Measurements from ENCODE around the gene EDN1. TPM values are rescaled to one million over a fixed set of nuclear protein-coding genes. Genes with fewer than 3 reads are reported as not detected.
"Not testable (repeated sequence)": the region's sequence is repeated elsewhere in the genome, so short reads cannot be mapped to it uniquely, and the experiment has no call there.

Gene EDN1
- total RNA-seq, 1 experiment from 2014 or later: 0.98 TPM

DNA sequence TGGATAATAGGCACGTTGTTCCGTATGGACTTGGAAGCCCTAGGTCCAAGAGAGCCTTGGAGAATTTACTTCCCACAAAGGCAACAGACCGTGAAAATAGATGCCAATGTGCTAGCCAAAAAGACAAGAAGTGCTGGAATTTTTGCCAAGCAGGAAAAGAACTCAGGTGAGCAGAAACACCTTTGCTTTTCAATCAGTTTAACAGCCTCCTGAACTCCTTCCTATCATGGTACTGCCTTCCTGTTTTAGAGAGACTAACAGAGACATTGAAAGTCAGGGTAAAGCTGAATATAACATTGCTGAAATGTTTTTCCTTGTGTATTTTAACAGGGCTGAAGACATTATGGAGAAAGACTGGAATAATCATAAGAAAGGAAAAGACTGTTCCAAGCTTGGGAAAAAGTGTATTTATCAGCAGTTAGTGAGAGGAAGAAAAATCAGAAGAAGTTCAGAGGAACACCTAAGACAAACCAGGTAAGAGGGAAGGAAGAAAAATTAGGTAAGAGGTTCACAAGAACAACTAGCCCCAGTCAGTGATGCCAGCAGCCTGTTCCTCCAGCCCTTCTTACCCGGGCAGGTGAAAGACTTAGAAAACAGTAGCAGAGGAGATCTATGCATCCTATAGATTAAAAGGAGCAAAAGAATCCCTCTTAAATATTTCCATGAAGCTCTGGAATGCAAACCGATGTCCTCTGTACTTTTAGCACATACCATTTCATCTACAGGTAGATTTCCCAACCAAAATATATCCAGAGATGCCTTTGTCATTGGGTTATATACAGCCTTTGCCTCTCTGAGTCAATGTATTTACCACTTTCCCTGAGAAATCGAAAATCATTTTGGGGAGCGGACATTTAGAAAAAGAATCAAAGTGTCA, 4.0 kb downstream of the EDN1 start:
- DNase-seq (ENCODE audit: low read depth): no peak

DNA sequence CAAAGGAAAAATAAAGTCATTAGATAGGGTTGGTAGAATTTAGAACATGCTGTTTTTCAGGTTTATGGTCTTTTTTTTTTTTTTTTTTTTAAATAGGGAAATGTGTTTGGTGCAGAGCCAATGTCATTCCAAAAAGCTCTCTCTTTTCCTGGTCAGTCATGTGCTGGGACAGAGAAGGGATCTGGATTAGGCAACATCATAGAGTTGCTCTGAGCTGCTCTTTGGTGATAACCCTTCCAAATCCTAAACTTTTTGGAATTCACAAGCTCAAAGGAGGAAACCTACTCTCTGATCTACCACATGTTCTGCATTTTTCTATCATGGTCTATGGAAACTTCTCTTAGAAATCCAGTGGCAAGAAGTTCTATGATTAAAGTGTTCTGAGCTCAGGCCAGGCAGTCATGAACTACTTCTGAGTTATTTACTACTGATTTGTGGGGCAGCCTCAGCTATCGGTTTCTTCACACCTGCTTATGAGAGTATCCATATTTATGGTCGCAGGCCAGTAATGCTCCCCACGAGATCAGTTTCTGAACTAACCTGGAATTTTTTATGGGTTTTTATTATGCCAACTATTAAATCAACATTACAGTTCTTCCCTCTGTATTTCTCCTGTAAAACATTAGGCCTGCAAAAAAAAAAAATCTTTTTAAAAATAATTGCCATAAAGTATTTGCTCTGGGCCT, 4.8 kb downstream of the EDN1 start:
- no peak for DNase-seq (ENCODE audit: low read depth)

DNA sequence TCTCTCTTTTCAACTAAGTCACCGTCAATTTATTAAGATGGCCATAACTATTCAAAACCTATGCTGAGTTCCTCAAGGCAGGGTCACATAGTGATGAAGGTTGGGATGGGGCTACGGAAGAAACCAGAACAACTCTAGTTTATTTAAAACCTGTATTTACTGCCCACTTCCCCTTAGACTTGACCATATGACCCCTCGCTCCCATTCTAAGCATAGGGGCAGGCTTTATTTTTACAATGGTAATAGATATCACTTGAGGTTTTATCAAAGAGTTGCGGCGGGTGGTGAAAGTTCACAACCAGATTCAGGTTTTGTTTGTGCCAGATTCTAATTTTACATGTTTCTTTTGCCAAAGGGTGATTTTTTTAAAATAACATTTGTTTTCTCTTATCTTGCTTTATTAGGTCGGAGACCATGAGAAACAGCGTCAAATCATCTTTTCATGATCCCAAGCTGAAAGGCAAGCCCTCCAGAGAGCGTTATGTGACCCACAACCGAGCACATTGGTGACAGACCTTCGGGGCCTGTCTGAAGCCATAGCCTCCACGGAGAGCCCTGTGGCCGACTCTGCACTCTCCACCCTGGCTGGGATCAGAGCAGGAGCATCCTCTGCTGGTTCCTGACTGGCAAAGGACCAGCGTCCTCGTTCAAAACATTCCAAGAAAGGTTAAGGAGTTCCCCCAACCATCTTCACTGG, 5.5 kb downstream of the EDN1 start:
- no peak for DNase-seq (ENCODE audit: low read depth)

DNA sequence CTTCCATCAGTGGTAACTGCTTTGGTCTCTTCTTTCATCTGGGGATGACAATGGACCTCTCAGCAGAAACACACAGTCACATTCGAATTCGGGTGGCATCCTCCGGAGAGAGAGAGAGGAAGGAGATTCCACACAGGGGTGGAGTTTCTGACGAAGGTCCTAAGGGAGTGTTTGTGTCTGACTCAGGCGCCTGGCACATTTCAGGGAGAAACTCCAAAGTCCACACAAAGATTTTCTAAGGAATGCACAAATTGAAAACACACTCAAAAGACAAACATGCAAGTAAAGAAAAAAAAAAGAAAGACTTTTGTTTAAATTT, 6.1 kb downstream of the EDN1 start:
- peak; percentile 82 for DNase-seq (ENCODE audit: low read depth)

DNA sequence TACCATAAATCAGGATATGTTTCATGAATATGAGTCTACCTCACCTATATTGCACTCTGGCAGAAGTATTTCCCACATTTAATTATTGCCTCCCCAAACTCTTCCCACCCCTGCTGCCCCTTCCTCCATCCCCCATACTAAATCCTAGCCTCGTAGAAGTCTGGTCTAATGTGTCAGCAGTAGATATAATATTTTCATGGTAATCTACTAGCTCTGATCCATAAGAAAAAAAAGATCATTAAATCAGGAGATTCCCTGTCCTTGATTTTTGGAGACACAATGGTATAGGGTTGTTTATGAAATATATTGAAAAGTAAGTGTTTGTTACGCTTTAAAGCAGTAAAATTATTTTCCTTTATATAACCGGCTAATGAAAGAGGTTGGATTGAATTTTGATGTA, 6.4 kb downstream of the EDN1 start:
- DNase-seq (ENCODE audit: low read depth): no peak

DNA sequence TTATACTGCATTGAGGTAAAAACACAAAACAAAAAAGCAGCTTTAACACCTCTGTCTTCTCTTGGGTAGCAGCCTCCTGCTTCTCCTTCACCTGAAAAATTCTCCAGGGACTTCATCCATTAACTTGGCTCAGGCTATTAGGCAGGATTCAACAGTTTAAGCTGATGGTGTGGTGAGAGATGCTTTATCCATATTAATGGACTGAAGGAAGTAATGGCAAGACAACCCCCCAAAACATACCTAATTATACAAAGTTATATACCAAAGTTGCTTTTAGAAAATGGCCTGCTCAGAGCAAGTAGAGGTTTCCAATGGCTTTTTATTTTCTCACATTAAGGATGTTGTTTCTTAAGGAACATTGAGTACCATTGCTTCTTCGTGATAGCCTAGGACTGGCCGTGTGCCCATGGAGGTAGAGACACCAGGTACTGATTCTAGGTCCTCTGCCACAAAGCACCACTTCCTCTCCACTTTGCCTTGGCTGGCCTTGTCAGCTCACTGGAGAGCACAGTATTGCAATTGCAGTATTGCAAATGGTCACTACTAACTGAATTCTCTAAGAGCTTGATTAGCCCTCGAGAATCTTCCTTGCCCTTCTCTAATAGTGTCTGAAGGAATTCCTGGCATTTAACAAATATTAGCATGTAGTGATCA, 7.3 kb downstream of the EDN1 start:
- no peak for DNase-seq (ENCODE audit: low read depth)

DNA sequence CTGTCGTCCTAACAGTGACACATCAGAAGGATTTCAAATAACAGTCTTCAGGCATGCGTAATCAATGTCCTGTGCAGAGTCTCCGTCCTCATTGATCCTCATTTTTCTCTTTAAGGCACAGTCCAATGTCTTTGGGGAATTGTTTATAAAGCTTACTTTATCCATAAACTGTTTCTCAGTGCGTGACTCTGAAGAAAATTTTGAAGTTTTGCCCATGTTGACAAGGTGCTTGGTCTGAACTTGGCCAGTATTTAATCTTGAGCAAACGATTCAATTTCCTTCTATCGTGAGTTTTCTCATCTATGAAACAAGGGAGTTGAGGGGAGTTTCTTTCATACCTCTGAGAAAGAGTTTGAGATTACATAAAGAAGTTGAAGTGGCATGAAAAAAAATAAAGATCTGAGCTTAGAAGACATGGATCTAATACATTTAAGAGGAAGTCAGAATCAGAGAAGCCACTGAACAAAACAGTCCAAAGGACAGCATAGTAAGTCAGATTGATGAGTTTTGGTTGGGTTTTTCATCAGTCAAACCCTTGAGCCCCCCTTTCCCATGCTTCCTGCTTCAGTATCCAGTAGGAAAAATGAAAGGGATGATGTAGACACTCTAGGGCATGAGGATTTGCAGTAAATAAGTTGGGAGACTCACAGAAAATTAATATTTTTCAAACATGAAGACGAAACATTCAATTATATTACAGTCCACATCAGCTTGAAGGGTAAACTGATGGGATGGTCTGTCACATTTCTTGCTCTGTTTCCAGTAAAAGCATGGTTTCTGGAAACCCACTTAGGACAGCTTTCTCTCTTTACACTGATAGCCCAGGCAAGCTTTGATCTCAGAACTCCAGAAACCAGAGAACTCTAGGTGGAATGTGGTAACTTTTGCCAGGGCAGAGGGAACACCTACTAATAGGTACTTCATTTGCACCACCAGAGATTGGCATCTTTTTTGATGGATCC, 8.1 kb downstream of the EDN1 start:
- DNase-seq (ENCODE audit: low read depth): no peak

DNA sequence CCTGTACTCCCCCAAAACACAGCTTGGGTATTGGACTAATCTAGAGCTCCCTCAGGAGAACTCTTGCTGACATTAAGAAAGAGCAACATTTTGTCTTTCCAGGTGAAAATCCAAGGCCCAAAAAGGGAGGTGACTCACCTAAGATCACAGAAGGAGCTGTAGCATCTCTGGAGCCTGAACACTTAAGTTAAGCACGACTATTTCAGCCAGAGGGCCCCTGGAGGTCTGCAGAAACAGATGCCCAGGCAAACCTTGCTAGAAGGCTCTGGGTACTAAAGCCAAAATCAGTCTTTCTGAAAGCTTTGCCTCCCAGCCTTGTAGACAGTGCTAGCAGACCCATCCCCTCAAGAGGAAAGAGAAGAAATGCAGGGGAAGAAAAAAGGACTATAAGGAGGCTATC, 8.8 kb downstream of the EDN1 start:
- DNase-seq (ENCODE audit: low read depth): no peak

DNA sequence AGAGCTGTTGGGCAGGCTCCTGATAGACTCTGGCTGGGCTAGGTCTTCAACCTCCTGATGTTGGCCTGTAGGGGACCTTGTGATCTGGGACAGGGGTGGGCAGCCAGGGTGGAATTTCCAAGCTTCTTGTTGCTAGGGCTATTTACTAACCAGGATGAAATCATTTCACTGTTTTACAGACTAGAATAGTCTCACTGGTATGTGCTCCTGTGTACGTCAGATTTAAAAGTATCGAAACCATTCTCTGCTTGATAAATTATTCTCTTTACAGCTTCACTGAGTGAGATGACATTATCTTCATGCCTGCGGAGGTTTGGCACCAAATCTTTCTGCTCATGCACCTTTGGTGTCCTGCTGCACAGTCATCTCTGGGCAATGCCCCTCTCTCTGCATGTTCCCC, 10.9 kb downstream of the EDN1 start:
- DNase-seq (ENCODE audit: low read depth): no peak

DNA sequence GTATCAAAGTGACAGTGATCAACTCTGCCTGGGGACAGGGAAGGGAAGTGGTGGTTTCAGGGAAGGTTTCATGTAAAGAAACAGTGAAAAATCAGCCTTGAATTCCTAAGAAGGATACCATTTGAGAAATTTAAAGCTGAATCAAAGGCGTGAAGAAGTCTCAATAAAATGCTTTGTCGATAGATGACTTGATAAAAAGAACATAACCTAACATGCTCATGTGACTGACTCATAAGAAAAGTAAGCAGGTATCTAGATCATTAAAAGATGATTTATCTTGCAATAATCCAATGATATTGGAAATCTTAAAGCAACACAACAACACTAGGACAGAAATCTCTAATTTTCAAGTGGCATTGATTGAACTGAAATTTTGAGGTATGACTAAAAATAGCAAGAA, 14.3 kb downstream of the EDN1 start:
- DNase-seq (ENCODE audit: low read depth): no peak

DNA sequence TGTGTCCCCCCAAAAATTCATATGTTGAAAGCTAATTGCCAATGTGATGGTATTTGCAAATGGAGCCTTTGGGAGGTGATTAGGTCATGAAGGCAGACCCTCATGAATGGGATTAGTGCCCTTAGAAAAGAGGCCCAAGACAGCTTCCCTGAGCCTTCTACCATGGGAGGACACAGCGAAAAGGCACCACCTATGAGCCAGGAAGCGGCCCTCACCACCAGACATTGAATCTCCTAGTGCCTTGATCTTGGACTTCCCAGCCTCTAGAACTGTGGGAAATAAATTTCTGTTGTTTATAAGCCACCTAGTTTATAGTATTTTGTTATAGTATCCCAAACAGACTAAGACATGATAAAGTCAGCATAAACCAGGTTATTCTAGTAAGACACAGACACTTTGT, 18.9 kb downstream of the EDN1 start:
- DNase-seq (ENCODE audit: low read depth): no peak

DNA sequence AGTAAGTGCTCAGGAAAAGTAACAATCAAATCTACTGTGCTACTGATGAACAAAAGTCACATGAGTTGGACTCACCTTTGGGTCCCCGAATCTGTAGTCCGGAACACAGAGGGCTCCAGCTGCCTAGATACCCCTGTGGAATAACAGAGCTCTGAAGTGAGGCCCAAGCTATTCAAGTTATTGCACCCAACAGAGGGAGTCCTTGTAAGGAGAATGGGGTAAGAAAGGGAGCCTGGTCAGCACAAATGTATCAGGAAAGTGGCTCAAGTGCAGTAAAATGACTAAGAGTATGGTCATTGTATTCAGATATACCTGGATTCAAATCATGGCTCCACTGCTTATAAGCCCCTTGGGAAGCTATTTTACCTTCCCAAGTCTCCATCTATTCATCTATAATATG, 20.9 kb downstream of the EDN1 start:
- DNase-seq (ENCODE audit: low read depth): no peak

DNA sequence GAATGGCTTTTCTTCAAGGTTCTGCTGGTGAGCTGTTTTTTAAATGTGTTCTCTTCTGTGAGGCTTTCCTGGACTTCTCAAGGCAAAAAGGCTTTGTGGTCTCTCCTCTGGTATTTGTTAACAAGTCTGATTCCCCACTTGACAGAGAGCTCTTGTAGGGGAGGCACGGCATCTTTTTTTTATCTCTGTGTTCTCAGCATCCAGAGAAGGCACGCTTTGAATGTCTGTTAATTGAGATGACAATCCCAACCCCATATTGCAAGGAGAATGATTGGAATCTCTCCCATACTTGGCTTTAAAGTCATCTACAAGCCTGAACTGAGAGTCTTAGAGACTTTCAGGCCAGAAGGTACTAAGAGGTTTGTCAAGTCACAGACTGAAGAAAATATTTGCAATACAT, 22.6 kb downstream of the EDN1 start:
- no peak for DNase-seq (ENCODE audit: low read depth)

DNA sequence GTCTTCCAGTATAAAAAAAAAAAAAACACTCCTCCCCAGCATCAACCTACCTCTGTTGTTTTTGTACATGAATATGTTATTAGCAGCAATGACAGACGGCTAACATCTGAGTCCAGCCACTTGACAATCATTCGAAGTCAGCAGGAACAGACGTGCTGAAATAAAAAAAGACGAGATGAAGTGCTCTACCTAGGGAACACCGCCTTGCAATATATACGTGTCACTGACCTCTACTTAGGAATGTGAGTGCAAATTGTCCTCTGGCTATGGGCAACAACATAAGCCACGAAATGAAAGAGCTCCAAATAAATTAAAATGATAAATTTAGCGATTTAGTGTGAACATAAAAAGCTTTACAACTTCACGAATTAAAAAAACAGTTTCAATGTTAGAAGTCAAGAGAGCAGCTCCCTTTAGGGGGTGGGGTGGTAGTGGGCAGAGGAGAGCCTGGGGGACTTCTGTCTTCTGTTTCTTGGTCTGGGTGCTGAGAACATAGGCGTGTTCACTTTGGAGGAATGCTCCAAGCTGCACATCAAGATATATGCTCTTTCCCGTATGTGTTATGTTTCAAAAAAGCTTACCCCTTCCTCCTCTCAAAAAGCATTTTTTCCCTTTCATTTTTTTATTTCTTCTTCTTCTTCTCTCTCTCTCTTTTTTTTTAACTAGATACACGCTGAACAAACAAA, 23.3 kb downstream of the EDN1 start:
- no peak for DNase-seq (ENCODE audit: low read depth)

DNA sequence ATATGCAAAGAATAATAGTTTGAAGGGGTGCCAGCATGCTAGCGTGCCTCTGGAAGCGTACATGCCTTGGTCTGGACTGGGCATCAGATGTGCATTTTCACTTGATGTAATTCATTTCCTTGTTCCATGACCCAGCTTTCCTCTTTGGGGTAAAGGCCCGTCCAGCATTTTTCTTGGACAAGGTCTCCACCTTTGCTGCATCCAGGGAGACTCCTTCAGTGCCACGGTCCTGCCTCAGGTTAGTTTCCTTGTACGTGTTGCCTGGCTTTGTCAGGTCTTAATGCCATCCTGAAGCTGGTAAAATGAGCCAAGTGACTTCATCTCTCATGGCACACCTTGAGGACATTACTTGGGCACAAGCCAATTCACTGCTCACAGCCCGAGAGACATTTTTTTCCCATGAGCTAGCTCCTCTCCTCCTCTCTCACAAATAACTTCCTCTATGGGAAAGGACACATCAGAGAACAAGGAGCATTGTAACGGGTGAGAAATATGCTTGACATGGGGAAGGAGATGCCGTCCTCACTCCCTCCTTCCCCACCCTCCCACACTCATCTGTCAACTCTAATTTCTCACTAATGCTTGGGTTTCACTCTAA, 23.9 kb downstream of the EDN1 start:
- no peak for DNase-seq (ENCODE audit: low read depth)

DNA sequence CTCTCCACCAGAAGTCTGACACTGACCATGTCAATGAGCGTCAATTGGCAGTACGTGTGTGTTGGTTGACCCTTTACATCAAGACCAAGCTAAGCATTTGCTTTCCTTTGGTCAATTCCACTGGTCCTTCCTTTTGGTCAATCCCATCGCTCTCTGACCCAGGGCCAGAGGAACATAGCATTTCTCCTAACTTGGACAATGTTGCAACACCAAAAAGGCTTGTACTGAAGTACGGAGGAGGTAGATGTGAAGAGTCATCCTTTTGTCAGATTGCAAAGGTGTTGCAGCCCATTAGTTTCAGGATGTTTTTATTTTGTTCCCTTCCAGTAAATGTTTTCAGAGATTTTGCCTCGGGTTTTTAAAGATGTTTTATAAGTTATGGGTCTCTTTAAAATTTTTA, 24.6 kb downstream of the EDN1 start:
- DNase-seq (ENCODE audit: low read depth): no peak

DNA sequence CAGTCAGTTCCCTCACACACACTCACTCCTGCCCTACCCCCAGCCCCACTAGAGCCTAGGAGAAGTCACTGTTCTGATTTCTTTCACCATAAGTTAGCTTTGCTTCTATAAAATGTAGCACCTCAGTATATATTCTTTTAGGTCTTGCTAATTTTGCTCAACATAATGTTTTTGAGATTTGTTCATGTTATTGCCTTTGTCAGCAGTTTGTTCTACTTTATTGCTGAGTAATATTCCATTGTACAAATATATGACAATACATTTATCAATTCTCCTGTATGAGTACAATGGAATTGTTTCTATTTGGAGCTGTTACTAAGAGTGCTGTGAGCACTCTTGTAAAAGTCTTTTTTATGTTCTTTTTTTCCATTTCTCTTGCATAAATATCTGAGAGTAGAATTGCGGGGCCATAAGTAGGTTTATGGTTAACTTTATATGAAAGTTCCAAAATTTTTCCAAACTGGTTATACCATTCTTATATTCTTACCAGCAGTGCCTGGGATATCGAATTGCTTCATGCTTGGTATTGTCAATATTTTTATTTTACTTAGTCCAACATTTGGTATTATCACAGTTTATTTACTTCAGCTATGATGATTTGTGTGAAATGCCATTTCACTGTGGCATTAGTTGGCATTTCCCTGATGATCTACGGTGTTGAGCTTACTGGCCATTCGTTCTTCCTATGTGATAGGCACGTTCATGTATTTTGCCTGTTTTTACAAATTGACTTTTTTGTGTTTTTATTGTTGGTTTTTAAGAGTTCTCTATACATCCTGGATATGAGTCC, 25.3 kb downstream of the EDN1 start:
- no peak for DNase-seq (ENCODE audit: low read depth)

DNA sequence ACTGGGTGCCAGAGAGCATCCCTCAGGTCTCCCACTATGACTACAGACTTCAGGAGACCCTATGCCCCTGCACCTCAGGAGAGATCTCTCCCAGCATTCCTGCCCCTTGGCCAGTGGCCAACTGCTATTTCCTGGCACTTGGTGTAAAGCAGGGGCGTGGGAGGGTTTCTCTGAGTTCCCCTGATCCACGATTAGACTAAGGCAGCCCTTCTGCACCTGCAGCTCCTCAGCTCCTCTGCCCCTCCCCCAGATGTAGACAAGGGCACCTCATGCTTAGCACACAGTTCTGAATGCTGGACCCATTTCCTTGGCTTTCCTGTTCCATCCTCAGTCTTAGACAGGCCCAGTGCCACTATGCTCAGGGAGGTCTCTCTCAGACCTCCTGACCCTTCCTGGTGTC, 28.6 kb downstream of the EDN1 start:
- no peak for DNase-seq (ENCODE audit: low read depth)

DNA sequence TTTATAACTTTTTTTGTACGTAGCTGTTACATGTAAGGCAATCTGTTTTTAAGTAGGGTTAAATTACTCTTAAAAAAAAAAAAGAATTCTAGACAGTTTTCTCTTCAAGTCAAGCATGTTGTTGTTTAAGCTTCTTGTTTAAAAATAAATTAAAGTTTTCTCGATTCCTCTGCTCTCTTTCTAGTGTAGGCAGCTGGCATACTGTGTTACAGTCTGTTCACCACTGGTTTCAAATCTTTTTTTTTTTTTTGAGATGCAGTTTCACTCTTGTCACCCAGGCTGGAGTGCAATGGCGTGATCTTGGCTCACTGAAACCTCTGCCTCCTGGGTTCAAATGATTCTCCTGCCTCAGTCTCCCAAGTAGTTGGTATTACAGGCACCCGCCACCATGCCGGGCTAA, 29.9 kb downstream of the EDN1 start:
- DNase-seq (ENCODE audit: low read depth): not testable (repeated sequence)

Measured in LHCN-M2 (cell line).